GM12878 (cell line): ENCODE results near the gene ATP6V0D1. TPM values are rescaled to one million over a fixed set of nuclear protein-coding genes. Genes with fewer than 3 reads are reported as not detected.

Experiments
- ATF7 ChIP-seq: fragments of 450-650 bp; IDR thresholded peaks from 2 replicates; pipeline ENCODE4 v1.6.1; 2016; ENCODE audit warnings: low read depth, mild to moderate bottlenecking
- BHLHE40 ChIP-seq, 2 experiments: fragments of 450-650 bp in 1 of 2; IDR thresholded peaks; 2 replicates each; pipeline ENCODE4 v1.6.1; 2011 to 2017; ENCODE audit warnings: low read depth in 2 of 2, borderline replicate concordance in 1 of 2, improper control_type of control experiment in 1 of 2, low read length in 1 of 2, mild to moderate bottlenecking in 1 of 2
- BMI1 ChIP-seq: fragments of 450-650 bp; IDR thresholded peaks from 2 replicates; pipeline ENCODE4 v1.6.1; 2016; ENCODE audit warnings: mild to moderate bottlenecking, moderate library complexity, borderline replicate concordance
- CREM ChIP-seq: IDR thresholded peaks from 2 replicates; pipeline ENCODE4 v1.6.1; 2014; ENCODE audit warnings: antibody characterized with exemption, low read depth
- EED ChIP-seq: sonication (generic); IDR thresholded peaks from 2 replicates; pipeline ENCODE4 v1.6.1; 2016; ENCODE audit warnings: antibody characterized with exemption, low read depth
- EGR1 ChIP-seq, 2 experiments: IDR thresholded peaks; 1 replicate in 1 of 2; 2 replicates in 1 of 2; pipeline ENCODE4 v1.6.1; 2011 to 2012; ENCODE audit warnings: low read depth in 2 of 2, low read length in 2 of 2, borderline replicate concordance in 1 of 2, mild to moderate bottlenecking in 1 of 2, moderate library complexity in 1 of 2
- EZH2 ChIP-seq: IDR thresholded peaks from 2 replicates; pipeline ENCODE4 v1.6.1; 2012; ENCODE audit warnings: low read depth, mild to moderate bottlenecking, control low read depth, inconsistent platforms, low read length, borderline replicate concordance; ENCODE audit not compliant: control insufficient read depth
- GATAD2B ChIP-seq: fragments of 450-650 bp; conservative IDR thresholded peaks from 2 replicates; pipeline ENCODE4 v1.6.1; 2017; ENCODE audit warnings: low read depth, mild to moderate bottlenecking, moderate library complexity
- MEF2A ChIP-seq: IDR thresholded peaks from 2 replicates; pipeline ENCODE4 v1.6.1; 2011; ENCODE audit warnings: low read depth, mild to moderate bottlenecking, low read length, moderate library complexity; ENCODE audit not compliant: insufficient read depth
- MEF2B ChIP-seq: fragments of 450-650 bp; IDR thresholded peaks from 2 replicates; pipeline ENCODE4 v1.6.1; 2018; ENCODE audit warnings: mild to moderate bottlenecking, moderate library complexity; ENCODE audit not compliant: partially characterized antibody, poor library complexity, severe bottlenecking
- MTA2 ChIP-seq: fragments of 450-650 bp; IDR thresholded peaks from 2 replicates; pipeline ENCODE4 v1.6.1; 2016; ENCODE audit warnings: low read depth, mild to moderate bottlenecking, moderate library complexity
- NBN ChIP-seq: fragments of 450-650 bp; IDR thresholded peaks from 2 replicates; pipeline ENCODE4 v1.6.1; 2016
- NR2C1 ChIP-seq: fragments of 450-650 bp; IDR thresholded peaks from 2 replicates; pipeline ENCODE4 v1.6.1; 2017; ENCODE audit warnings: antibody characterized with exemption, mild to moderate bottlenecking, moderate library complexity
- POLR2AphosphoS5 ChIP-seq: IDR thresholded peaks from 2 replicates; pipeline ENCODE4 v1.6.1; 2011; ENCODE audit warnings: mild to moderate bottlenecking, low read length, inconsistent platforms
- RAD21 ChIP-seq: IDR thresholded peaks from 2 replicates; pipeline ENCODE4 v1.6.1; 2011; ENCODE audit warnings: mild to moderate bottlenecking, low read depth, low read length, moderate library complexity; ENCODE audit not compliant: insufficient read depth
- SPI1 ChIP-seq: IDR thresholded peaks from 2 replicates; pipeline ENCODE4 v1.6.1; 2011; ENCODE audit warnings: low read depth, mild to moderate bottlenecking, low read length, moderate library complexity, borderline replicate concordance; ENCODE audit not compliant: insufficient read depth
- YY1 ChIP-seq: IDR thresholded peaks from 2 replicates; pipeline ENCODE4 v1.6.1; 2011; ENCODE audit warnings: low read depth, mild to moderate bottlenecking, low read length
- ZNF384 ChIP-seq: IDR thresholded peaks from 2 replicates; pipeline ENCODE4 v1.6.1; 2012; ENCODE audit warnings: low read depth, mild to moderate bottlenecking, low read length, improper control_type of control experiment, borderline replicate concordance
- polyA plus RNA-seq, 11 experiments: library from polyadenylated mRNA; depleted of rRNA in 4 of 11; unstranded in 6 of 11; stranded (reverse) in 5 of 11; fragments of >200 nt; fragmentation: Nextera tagmentation in 4 of 11; fragmentation: Illumina TruSeq in 1 of 11; extraction: Ambion mirVana in 4 of 11; extraction: Trizol in 1 of 11; gene quantifications; 1 replicate in 1 of 11; 2 replicates in 10 of 11; pipeline versions ENCODE4 v1.2.1 to v1.2.3, GENCODE V29; 2011 to 2016; ENCODE audit warnings: inconsistent platforms in 2 of 11, missing spikeins in 2 of 11, low read depth in 1 of 11
- total RNA-seq, 4 experiments: library from RNA; depleted of rRNA in 3 of 4; stranded (reverse); fragments of >200 nt in 3 of 4; fragmentation: Illumina TruSeq in 1 of 4; extraction: Trizol in 1 of 4; gene quantifications; 2 replicates each; pipeline versions ENCODE4 v1.2.1 to v1.2.3, GENCODE V29; 2013 to 2021
- TF ChIP-seq, protein P1 (sequence below): fragments of 450-650 bp; IDR thresholded peaks from 2 replicates; pipeline ENCODE4 v1.6.1; 2017; ENCODE audit warnings: antibody characterized with exemption, mild to moderate bottlenecking, moderate library complexity
- TF ChIP-seq, protein P2 (sequence below): fragments of 450-650 bp; IDR thresholded peaks from 2 replicates; pipeline ENCODE4 v1.6.1; 2017; ENCODE audit warnings: mild to moderate bottlenecking, low read depth, inconsistent platforms; ENCODE audit not compliant: poor library complexity, severe bottlenecking
- TF ChIP-seq, protein P3 (sequence below): IDR thresholded peaks from 2 replicates; pipeline ENCODE4 v1.6.1; 2012; ENCODE audit warnings: low read depth, low read length, improper control_type of control experiment

Gene ATP6V0D1
- total and polyA plus RNA-seq, 10 of the 15 experiments (the other 5 are each of a cell fraction or from before 2014, with no cell fraction given) = 28.1 to 141 (median 70.3) TPM

DNA sequence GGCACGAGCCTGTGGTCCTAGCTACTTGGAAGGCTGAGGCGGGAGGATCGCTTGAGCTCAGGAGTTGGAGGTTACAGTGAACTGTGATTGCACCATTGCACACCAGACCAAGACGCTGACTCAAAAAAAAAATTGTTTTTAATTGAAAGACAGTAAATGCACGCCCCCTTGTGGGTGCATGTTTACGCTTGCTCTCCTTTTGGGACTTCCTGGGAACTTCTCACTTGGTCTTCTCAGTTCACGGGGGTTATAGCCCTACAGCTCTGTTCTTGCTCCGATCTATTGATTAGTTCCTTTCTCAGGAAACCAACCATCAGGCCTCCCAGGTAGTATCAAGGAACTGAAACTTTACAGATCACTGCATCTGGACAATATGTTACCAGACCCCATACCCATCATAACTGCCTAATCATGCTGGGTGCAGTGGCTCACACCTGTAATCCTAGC, 33.4 kb upstream of the ATP6V0D1 start (continued):
- TF ChIP-seq, protein P1, sequence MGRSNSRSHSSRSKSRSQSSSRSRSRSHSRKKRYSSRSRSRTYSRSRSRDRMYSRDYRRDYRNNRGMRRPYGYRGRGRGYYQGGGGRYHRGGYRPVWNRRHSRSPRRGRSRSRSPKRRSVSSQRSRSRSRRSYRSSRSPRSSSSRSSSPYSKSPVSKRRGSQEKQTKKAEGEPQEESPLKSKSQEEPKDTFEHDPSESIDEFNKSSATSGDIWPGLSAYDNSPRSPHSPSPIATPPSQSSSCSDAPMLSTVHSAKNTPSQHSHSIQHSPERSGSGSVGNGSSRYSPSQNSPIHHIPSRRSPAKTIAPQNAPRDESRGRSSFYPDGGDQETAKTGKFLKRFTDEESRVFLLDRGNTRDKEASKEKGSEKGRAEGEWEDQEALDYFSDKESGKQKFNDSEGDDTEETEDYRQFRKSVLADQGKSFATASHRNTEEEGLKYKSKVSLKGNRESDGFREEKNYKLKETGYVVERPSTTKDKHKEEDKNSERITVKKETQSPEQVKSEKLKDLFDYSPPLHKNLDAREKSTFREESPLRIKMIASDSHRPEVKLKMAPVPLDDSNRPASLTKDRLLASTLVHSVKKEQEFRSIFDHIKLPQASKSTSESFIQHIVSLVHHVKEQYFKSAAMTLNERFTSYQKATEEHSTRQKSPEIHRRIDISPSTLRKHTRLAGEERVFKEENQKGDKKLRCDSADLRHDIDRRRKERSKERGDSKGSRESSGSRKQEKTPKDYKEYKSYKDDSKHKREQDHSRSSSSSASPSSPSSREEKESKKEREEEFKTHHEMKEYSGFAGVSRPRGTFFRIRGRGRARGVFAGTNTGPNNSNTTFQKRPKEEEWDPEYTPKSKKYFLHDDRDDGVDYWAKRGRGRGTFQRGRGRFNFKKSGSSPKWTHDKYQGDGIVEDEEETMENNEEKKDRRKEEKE = no peak
- TF ChIP-seq, protein P2, sequence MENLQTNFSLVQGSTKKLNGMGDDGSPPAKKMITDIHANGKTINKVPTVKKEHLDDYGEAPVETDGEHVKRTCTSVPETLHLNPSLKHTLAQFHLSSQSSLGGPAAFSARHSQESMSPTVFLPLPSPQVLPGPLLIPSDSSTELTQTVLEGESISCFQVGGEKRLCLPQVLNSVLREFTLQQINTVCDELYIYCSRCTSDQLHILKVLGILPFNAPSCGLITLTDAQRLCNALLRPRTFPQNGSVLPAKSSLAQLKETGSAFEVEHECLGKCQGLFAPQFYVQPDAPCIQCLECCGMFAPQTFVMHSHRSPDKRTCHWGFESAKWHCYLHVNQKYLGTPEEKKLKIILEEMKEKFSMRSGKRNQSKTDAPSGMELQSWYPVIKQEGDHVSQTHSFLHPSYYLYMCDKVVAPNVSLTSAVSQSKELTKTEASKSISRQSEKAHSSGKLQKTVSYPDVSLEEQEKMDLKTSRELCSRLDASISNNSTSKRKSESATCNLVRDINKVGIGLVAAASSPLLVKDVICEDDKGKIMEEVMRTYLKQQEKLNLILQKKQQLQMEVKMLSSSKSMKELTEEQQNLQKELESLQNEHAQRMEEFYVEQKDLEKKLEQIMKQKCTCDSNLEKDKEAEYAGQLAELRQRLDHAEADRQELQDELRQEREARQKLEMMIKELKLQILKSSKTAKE = peak; percentile 73
- TF ChIP-seq ZNF384 (peak; percentile 91), BHLHE40 (IDR thresholded peaks at IDR 0.05; ENCODE audit: borderline replicate concordance in 1 of 2, low read depth in 2 of 2, low read length in 1 of 2) (peak in 1 of 2 experiments; percentile 35; a peak in 1 of 4 replicates), GATAD2B (0 out of 2 replicates have a peak, but pooled peaks have one; percentile 28), MEF2B (peak; percentile 38), POLR2AphosphoS5 (no peak), ATF7 (0 out of 2 replicates have a peak, but pooled peaks have one; percentile 10), EED (peak; percentile 36; the same call in 1 of the 2 replicates), MEF2A (peak; percentile 59; the same call in 1 of the 2 replicates), NBN (0 out of 2 replicates have a peak, but pooled peaks have one; percentile 33), CREM (peak; percentile 19; the same call in 1 of the 2 replicates), SPI1 (peak; percentile 55; the same call in 1 of the 2 replicates), NR2C1 (no peak), RAD21 (peak; percentile 77), EZH2 (no peak), YY1 (peak; percentile 63; the same call in 1 of the 2 replicates), MTA2 (0 out of 2 replicates have a peak, but pooled peaks have one; percentile 59), EGR1 (IDR thresholded peaks at IDR 0.05; ENCODE audit: borderline replicate concordance in 1 of 2, low read depth in 2 of 2, low read length in 2 of 2) (no peak), BMI1 (no peak)
- TF ChIP-seq, protein P3, sequence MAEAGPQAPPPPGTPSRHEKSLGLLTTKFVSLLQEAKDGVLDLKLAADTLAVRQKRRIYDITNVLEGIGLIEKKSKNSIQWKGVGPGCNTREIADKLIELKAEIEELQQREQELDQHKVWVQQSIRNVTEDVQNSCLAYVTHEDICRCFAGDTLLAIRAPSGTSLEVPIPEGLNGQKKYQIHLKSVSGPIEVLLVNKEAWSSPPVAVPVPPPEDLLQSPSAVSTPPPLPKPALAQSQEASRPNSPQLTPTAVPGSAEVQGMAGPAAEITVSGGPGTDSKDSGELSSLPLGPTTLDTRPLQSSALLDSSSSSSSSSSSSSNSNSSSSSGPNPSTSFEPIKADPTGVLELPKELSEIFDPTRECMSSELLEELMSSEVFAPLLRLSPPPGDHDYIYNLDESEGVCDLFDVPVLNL = no peak
- TF ChIP-seq, all 136 proteins: peak for 27
